ENCODE measurements around the gene OR6C76.
"Not testable (repeated sequence)": the region's sequence is repeated elsewhere in the genome, so short reads cannot be mapped to it uniquely, and the experiment has no call there.

GRCh38 chr12:55441233-55441632 lies 15.2 kb downstream of the OR6C76 start:
- TF ChIP-seq EZH2, CTCF (IDR thresholded peaks at IDR 0.05): not testable (repeated sequence)

All from neural progenitor cell (in vitro differentiated cells).